ENCODE data around the gene RNF123.

RNF123 gene

GRCh38 chr3:49668861-49669260, 20.5 kb upstream of the RNF123 start:
- DNase-seq (ENCODE audit: low read depth in 2 of 2), result no peak
- TF ChIP-seq CTCF (IDR thresholded peaks at IDR 0.05; ENCODE audit: low read depth, low read length), result no peak
- no peak overlapping the region for H3K4me3 ChIP-seq (replicated peaks in 1 of 2; ENCODE audit: low read depth in 2 of 2, low read length in 2 of 2)

- TF ChIP-seq CTCF (IDR thresholded peaks at IDR 0.05; ENCODE audit: low read depth, low read length), result no peak
- DNase-seq (ENCODE audit: low read depth in 2 of 2), result no peak
- no peak overlapping the region for H3K4me3 ChIP-seq (replicated peaks in 1 of 2; ENCODE audit: low read depth in 2 of 2, low read length in 2 of 2)
Observed at GRCh38 chr3:49669352-49669751, 20.0 kb upstream of the RNF123 start.

GRCh38 chr3:49670940-49671290, 18.4 kb upstream of the RNF123 start:
- DNase-seq (ENCODE audit: low read depth in 2 of 2), result no peak
- TF ChIP-seq CTCF (IDR thresholded peaks at IDR 0.05; ENCODE audit: low read depth, low read length), result no peak
- H3K4me3 ChIP-seq (replicated peaks in 1 of 2; ENCODE audit: low read depth in 2 of 2, low read length in 2 of 2), result no peak overlapping the region

- DNase-seq (ENCODE audit: low read depth in 2 of 2), result peak; percentile 70 to 71
- peak; percentile 86 for TF ChIP-seq CTCF (IDR thresholded peaks at IDR 0.05; ENCODE audit: low read depth, low read length)
- H3K4me3 ChIP-seq (replicated peaks in 1 of 2; ENCODE audit: low read depth in 2 of 2, low read length in 2 of 2), result no peak overlapping the region
Observed at GRCh38 chr3:49671291-49672288, 17.8 kb upstream of the RNF123 start.

- no peak for TF ChIP-seq CTCF (IDR thresholded peaks at IDR 0.05; ENCODE audit: low read depth, low read length)
- H3K4me3 ChIP-seq (replicated peaks in 1 of 2; ENCODE audit: low read depth in 2 of 2, low read length in 2 of 2), result peak overlapping the region; percentile 76 to 88
- DNase-seq (ENCODE audit: low read depth in 2 of 2), result peak in 1 of 2 donors; percentile 23
Observed at GRCh38 chr3:49673121-49673714, 16.1 kb upstream of the RNF123 start.

- peak within 1 kb of the TSS; percentile 76 to 88 for H3K4me3 ChIP-seq (replicated peaks in 1 of 2; ENCODE audit: low read depth in 2 of 2, low read length in 2 of 2)
- peak; percentile 98 for DNase-seq (ENCODE audit: low read depth in 2 of 2)
- no peak for TF ChIP-seq CTCF (IDR thresholded peaks at IDR 0.05; ENCODE audit: low read depth, low read length)
Observed at GRCh38 chr3:49673715-49674496, 15.5 kb upstream of the RNF123 start, which contains the start of gene APEH. Gene APEH, plus strand, starts transcription at chr3:49674351. Its CDS starts 51 bp downstream, at chr3:49674402.

Data from cardiac fibroblast (primary cell).